Measurements from ENCODE around the gene LEMD2.

LEMD2 gene

DNA sequence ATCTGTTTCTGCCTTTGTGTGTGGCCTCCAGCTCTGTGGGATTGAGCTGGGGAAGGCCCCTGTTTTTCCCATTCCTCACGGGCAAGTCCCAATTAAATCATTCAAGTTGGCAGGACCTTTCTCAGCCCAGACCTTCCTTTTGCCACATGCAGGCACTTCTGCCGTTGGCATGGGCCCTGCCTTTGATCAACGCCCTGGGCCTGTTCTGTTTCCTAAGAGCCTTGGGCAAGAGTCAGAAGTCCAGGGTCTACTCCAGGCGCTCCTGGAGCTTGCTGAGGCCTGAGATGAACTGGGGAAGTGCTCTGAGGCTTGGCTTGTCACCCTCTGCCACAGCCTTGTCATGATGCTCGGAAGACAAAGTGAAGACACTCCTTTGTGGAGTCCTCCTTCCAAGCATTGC, 49.4 kb downstream of the LEMD2 start:
- no peak overlapping the region for H3K4me3 ChIP-seq (ENCODE audit: severe bottlenecking)
- no peak for DNase-seq (ENCODE audit: low spot score)
- no peaks in the 10 kb centered on the region for H3K9me3 ChIP-seq (ENCODE audit: severe bottlenecking)
- no peaks in the 10 kb centered on the region for H3K27me3 ChIP-seq (ENCODE audit: insufficient read depth, poor library complexity, severe bottlenecking)
- TF ChIP-seq, protein P1, sequence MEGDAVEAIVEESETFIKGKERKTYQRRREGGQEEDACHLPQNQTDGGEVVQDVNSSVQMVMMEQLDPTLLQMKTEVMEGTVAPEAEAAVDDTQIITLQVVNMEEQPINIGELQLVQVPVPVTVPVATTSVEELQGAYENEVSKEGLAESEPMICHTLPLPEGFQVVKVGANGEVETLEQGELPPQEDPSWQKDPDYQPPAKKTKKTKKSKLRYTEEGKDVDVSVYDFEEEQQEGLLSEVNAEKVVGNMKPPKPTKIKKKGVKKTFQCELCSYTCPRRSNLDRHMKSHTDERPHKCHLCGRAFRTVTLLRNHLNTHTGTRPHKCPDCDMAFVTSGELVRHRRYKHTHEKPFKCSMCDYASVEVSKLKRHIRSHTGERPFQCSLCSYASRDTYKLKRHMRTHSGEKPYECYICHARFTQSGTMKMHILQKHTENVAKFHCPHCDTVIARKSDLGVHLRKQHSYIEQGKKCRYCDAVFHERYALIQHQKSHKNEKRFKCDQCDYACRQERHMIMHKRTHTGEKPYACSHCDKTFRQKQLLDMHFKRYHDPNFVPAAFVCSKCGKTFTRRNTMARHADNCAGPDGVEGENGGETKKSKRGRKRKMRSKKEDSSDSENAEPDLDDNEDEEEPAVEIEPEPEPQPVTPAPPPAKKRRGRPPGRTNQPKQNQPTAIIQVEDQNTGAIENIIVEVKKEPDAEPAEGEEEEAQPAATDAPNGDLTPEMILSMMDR (IDR thresholded peaks at IDR 0.05; ENCODE audit: poor library complexity, severe bottlenecking), result no peak
- ATAC-seq (ENCODE audit: low read depth), result no peak
- no peak overlapping the region for H3K27ac ChIP-seq (ENCODE audit: poor library complexity, severe bottlenecking)
- no peaks in the 10 kb centered on the region for H3K36me3 ChIP-seq (ENCODE audit: low read depth)
- peaks cover 10% of the 10 kb centered on the region for H3K4me1 ChIP-seq (ENCODE audit: insufficient read depth, poor library complexity, severe bottlenecking)

DNA sequence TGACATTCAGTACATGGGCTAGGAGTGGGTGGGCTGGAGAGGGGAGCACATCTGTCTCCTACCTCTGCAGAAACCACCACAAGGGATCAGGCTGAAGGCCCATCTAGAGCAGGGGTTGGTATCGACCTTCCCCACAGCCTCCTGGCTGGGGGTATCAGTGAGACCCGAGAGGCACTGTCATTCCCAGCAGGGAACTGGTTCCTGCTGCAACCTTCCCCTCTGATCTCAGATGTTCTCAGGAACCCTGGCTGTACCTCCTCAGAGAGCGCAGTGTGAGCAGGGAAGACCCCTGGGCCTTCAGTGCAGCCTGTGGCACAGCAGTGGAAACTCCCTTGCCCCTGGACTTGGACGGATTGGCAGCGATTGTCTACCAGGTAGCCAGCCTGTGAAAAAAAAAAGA, 50.1 kb downstream of the LEMD2 start:
- DNase-seq (ENCODE audit: low spot score), result no peak
- Histone ChIP-seq H3K4me3 (ENCODE audit: severe bottlenecking) (no peak overlapping the region), H3K27ac (ENCODE audit: poor library complexity, severe bottlenecking) (no peak overlapping the region), H3K27me3 (ENCODE audit: insufficient read depth, poor library complexity, severe bottlenecking) (no peaks in the 10 kb centered on the region), H3K36me3 (ENCODE audit: low read depth) (no peaks in the 10 kb centered on the region), H3K4me1 (ENCODE audit: insufficient read depth, poor library complexity, severe bottlenecking) (peaks cover 3% of the 10 kb centered on the region), H3K9me3 (ENCODE audit: severe bottlenecking) (no peaks in the 10 kb centered on the region)
- TF ChIP-seq, protein P1 (IDR thresholded peaks at IDR 0.05; ENCODE audit: poor library complexity, severe bottlenecking), result no peak
- ATAC-seq (ENCODE audit: low read depth), result no peak

DNA sequence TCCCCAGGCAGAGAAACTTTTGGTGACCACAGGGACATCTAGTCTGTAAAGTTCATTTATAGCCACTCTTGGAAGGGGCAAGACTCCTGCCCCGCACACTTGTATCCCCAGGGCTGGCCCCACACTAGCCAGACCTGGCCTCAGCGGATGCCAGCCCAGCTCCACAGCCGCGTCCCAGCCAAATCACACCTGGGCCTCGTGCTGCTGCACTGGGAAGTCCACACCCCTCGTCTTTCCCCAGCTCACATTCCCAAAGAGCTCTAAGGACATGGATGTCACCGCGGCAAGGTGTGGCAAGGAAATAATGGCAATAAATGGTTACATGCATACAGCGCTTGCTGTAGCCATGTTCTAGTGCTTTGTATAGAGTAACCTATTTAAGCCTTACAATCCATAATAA, 50.8 kb downstream of the LEMD2 start:
- H3K4me1 ChIP-seq (ENCODE audit: insufficient read depth, poor library complexity, severe bottlenecking), result no peaks in the 10 kb centered on the region
- no peak for ATAC-seq (ENCODE audit: low read depth)
- H3K27ac ChIP-seq (ENCODE audit: poor library complexity, severe bottlenecking), result no peak overlapping the region
- H3K36me3 ChIP-seq (ENCODE audit: low read depth), result no peaks in the 10 kb centered on the region
- TF ChIP-seq, protein P1 (IDR thresholded peaks at IDR 0.05; ENCODE audit: poor library complexity, severe bottlenecking), result no peak
- no peaks in the 10 kb centered on the region for H3K9me3 ChIP-seq (ENCODE audit: severe bottlenecking)
- no peaks in the 10 kb centered on the region for H3K27me3 ChIP-seq (ENCODE audit: insufficient read depth, poor library complexity, severe bottlenecking)
- DNase-seq (ENCODE audit: low spot score), result no peak
- no peak overlapping the region for H3K4me3 ChIP-seq (ENCODE audit: severe bottlenecking)

DNA sequence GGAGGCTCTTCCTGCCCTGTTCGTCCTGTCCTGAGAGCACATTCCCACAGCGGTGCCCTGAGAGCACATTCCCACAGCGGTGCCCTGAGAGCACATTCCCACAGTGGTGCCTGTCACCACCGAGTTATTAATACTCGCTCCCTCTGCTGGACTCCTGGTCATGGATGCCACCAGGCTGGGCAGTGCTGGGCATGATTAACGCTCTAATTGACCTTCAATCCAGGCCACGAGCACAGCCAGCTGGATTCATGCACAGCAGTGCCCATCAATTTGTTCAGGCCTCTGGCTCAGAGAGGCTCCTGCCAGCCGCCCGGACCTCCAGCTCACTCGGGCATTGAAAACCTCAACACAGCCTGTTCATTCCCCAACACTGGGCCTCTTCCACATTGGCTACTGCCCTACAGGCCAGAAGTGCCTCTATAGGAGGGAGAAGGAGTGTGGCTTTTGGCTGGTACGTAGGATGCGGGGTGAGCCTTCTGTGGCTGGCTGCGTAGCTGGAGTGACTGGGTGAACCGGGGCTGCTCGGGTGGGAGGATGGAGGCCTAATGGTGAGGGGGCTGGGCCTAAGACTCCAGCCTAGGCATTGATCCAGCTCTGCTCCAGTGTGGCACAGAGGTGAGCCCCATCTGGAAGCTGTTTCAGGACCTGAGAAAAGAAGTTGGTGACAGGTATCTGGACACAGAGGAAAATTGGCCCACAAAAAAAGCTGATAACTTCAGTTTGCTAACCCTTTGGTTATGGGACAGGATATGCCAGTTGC, 51.5 kb downstream of the LEMD2 start:
- DNase-seq (ENCODE audit: low spot score) (no peak), ATAC-seq (ENCODE audit: low read depth) (no peak)
- Histone ChIP-seq H3K27ac (ENCODE audit: poor library complexity, severe bottlenecking) (no peak overlapping the region), H3K27me3 (ENCODE audit: insufficient read depth, poor library complexity, severe bottlenecking) (no peaks in the 10 kb centered on the region), H3K4me3 (ENCODE audit: severe bottlenecking) (no peak overlapping the region), H3K4me1 (ENCODE audit: insufficient read depth, poor library complexity, severe bottlenecking) (no peaks in the 10 kb centered on the region), H3K9me3 (ENCODE audit: severe bottlenecking) (no peaks in the 10 kb centered on the region), H3K36me3 (ENCODE audit: low read depth) (no peaks in the 10 kb centered on the region)
- TF ChIP-seq, protein P1 (IDR thresholded peaks at IDR 0.05; ENCODE audit: poor library complexity, severe bottlenecking), result no peak

DNA sequence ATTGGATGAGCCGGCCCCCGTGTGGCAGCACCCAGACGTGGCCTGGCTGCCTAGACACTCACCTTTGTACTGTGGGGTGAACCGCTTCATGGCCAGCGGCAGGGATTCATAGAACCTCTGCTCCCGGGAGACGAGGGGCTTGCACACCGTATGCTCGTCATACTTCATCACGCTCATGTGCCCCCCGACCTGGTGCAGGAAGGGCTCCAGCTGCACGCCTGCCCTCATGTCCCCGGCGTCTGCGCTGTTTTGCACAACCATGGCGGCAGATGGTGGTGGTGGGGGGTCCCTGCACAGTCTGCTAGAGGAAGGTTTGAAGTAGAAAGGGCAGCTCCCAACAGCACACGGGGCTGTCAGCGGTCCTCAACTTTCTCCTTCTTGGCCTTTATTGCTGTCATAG, 53.7 kb downstream of the LEMD2 start:
- no peaks in the 10 kb centered on the region for H3K4me1 ChIP-seq (ENCODE audit: insufficient read depth, poor library complexity, severe bottlenecking)
- ATAC-seq (ENCODE audit: low read depth), result no peak
- no peaks in the 10 kb centered on the region for H3K9me3 ChIP-seq (ENCODE audit: severe bottlenecking)
- no peaks in the 10 kb centered on the region for H3K27me3 ChIP-seq (ENCODE audit: insufficient read depth, poor library complexity, severe bottlenecking)
- no peak overlapping the region for H3K4me3 ChIP-seq (ENCODE audit: severe bottlenecking)
- H3K36me3 ChIP-seq (ENCODE audit: low read depth), result no peaks in the 10 kb centered on the region
- no peak for DNase-seq (ENCODE audit: low spot score)
- TF ChIP-seq, protein P1 (IDR thresholded peaks at IDR 0.05; ENCODE audit: poor library complexity, severe bottlenecking), result no peak
- H3K27ac ChIP-seq (ENCODE audit: poor library complexity, severe bottlenecking), result no peak overlapping the region
